GM23338 (cell line): ENCODE data around the gene OLA1. TPM values are rescaled to one million over a fixed set of nuclear protein-coding genes. Genes with fewer than 3 reads are reported as not detected.

ENCODE experiments used
- ATAC-seq: fragments of 200-7000 bp; cut with Tn5 transposase; 3 replicates; pipeline ENCODE4 v1.9.1; 2020
- DNase-seq: peaks from one replicate; pipeline ENCODE4 v3.0.0-alpha.2; 2015; ENCODE audit warnings: low spot score
- H2AFZ ChIP-seq: fragments of 200-600 bp; sonication (generic); 2 replicates; pipeline ENCODE4 v1.8.0; 2016; ENCODE audit warnings: antibody characterized with exemption, mild to moderate bottlenecking, moderate library complexity
- H3F3A ChIP-seq: fragments of 200-600 bp; sonication (generic); replicated peaks from 2 replicates; pipeline ENCODE4 v1.8.0; 2017; ENCODE audit warnings: antibody characterized with exemption, mixed run types, low read depth
- H3K27ac ChIP-seq: fragments of 200-600 bp; sonication (generic); 2 replicates; pipeline ENCODE4 v1.6.1; 2016; ENCODE audit warnings: low read depth
- H3K27me3 ChIP-seq: fragments of 200-600 bp; sonication (generic); 2 replicates; pipeline ENCODE4 v1.8.0; 2016; ENCODE audit warnings: mild to moderate bottlenecking, mixed run types, moderate library complexity; ENCODE audit not compliant: insufficient read depth
- H3K36me3 ChIP-seq: fragments of 200-600 bp; sonication (generic); 2 replicates; pipeline ENCODE4 v1.8.0; 2016; ENCODE audit warnings: mild to moderate bottlenecking; ENCODE audit not compliant: insufficient read depth
- H3K4me1 ChIP-seq: fragments of 200-600 bp; sonication (generic); 2 replicates; pipeline ENCODE4 v1.8.0; 2016; ENCODE audit warnings: mild to moderate bottlenecking, moderate library complexity; ENCODE audit not compliant: insufficient read depth
- H3K4me2 ChIP-seq: fragments of 200-600 bp; sonication (generic); 2 replicates; pipeline ENCODE4 v1.7.1; 2017; ENCODE audit warnings: mixed run types
- H3K4me3 ChIP-seq: fragments of 200-600 bp; sonication (generic); 2 replicates; pipeline ENCODE4 v1.6.1; 2016; ENCODE audit warnings: mixed run types
- H3K79me2 ChIP-seq: fragments of 200-600 bp; sonication (generic); replicated peaks from 2 replicates; pipeline ENCODE4 v1.8.0; 2017; ENCODE audit warnings: mild to moderate bottlenecking; ENCODE audit not compliant: insufficient read depth
- H3K9me2 ChIP-seq: fragments of 200-600 bp; sonication (generic); 2 replicates; pipeline ENCODE4 v1.8.0; 2017; ENCODE audit not compliant: insufficient read depth
- H4K20me1 ChIP-seq: fragments of 200-600 bp; sonication (generic); replicated peaks from 2 replicates; pipeline ENCODE4 v1.8.0; 2017; ENCODE audit warnings: mild to moderate bottlenecking; ENCODE audit not compliant: insufficient read depth
- H3K27ac Mint-ChIP-seq: 2 replicates; pipeline ENCODE4 v1.8.0; 2020; ENCODE audit warnings: inconsistent platforms, mild to moderate bottlenecking, moderate library complexity, mixed read lengths
- H3K27me3 Mint-ChIP-seq: 3 replicates; pipeline ENCODE4 v1.8.0; 2022; ENCODE audit warnings: low read depth, mild to moderate bottlenecking, moderate library complexity, mixed read lengths, inconsistent platforms; ENCODE audit not compliant: insufficient read depth, poor library complexity
- H3K36me3 Mint-ChIP-seq: 3 replicates; pipeline ENCODE4 v1.8.0; 2021; ENCODE audit warnings: low read depth, mild to moderate bottlenecking, inconsistent platforms, moderate library complexity, mixed read lengths
- H3K4me1 Mint-ChIP-seq: 3 replicates; pipeline ENCODE4 v1.8.0; 2020; ENCODE audit warnings: mild to moderate bottlenecking, inconsistent platforms, mixed read lengths
- H3K4me3 Mint-ChIP-seq: 3 replicates; pipeline ENCODE4 v1.8.0; 2021; ENCODE audit warnings: moderate library complexity, mild to moderate bottlenecking, inconsistent platforms, mixed read lengths
- H3K9me3 Mint-ChIP-seq: 3 replicates; pipeline ENCODE4 v1.8.0; 2020; ENCODE audit warnings: moderate library complexity, mild to moderate bottlenecking, inconsistent platforms, mixed read lengths
- CREB1 ChIP-seq: fragments of 250-450 bp; sonication (Bioruptor Pico); IDR thresholded peaks from 2 replicates; pipeline ENCODE4 v1.5.0; 2020; ENCODE audit warnings: low read depth, mild to moderate bottlenecking, moderate library complexity
- CTCF ChIP-seq, 2 experiments: fragments of 200-600 bp in 1 of 2; sonication (generic) in 1 of 2; conservative IDR thresholded peaks; 2 replicates each; pipeline versions ENCODE4 v1.5.1 to v1.6.1; 2016 to 2017; ENCODE audit warnings: antibody characterized with exemption in 2 of 2, low read depth in 2 of 2, mild to moderate bottlenecking in 2 of 2, moderate library complexity in 1 of 2
- ETS1 ChIP-seq: IDR thresholded peaks from 2 replicates; pipeline ENCODE4 v1.6.1; 2016; ENCODE audit warnings: antibody characterized with exemption
- EZH2 ChIP-seq: fragments of 200-600 bp; sonication (generic); IDR thresholded peaks from one replicate; pipeline ENCODE4 v1.8.0; 2017; ENCODE audit warnings: antibody characterized with exemption, mild to moderate bottlenecking, low read depth; ENCODE audit not compliant: unreplicated experiment
- EZH2phosphoT487 ChIP-seq: fragments of 200-600 bp; sonication (generic); IDR thresholded peaks from one replicate; pipeline ENCODE4 v1.8.1; 2018; ENCODE audit warnings: antibody characterized with exemption; ENCODE audit not compliant: unreplicated experiment
- JUNB ChIP-seq: IDR thresholded peaks from one replicate; pipeline ENCODE4 v1.6.1; 2016; ENCODE audit warnings: antibody characterized with exemption; ENCODE audit not compliant: unreplicated experiment
- NANOG ChIP-seq: IDR thresholded peaks from 2 replicates; pipeline ENCODE4 v1.6.1; 2016; ENCODE audit warnings: antibody characterized with exemption, borderline replicate concordance
- POLR2AphosphoS5 ChIP-seq: IDR thresholded peaks from 2 replicates; pipeline ENCODE4 v1.6.1; 2016; ENCODE audit warnings: antibody characterized with exemption, low read depth
- REST ChIP-seq: IDR thresholded peaks from one replicate; pipeline ENCODE4 v1.6.1; 2018; ENCODE audit warnings: antibody characterized with exemption; ENCODE audit not compliant: unreplicated experiment
- STAT1 ChIP-seq: IDR thresholded peaks from one replicate; pipeline ENCODE4 v1.6.1; 2016; ENCODE audit warnings: antibody characterized with exemption; ENCODE audit not compliant: unreplicated experiment
- ZNF114 ChIP-seq: fragments of 250-450 bp; sonication (Bioruptor Pico); IDR thresholded peaks from 2 replicates; pipeline ENCODE4 v1.5.0; 2020; ENCODE audit warnings: mild to moderate bottlenecking, moderate library complexity
- ZNF331 ChIP-seq: fragments of 250-450 bp; sonication (Bioruptor Pico); IDR thresholded peaks from 2 replicates; pipeline ENCODE4 v1.5.0; 2020; ENCODE audit warnings: low read depth, mild to moderate bottlenecking, moderate library complexity
- ZNF462 ChIP-seq: fragments of 250-450 bp; sonication (Bioruptor Pico); IDR thresholded peaks from 2 replicates; pipeline ENCODE4 v1.5.0; 2020; ENCODE audit warnings: mild to moderate bottlenecking, moderate library complexity
- polyA plus RNA-seq: library from polyadenylated mRNA; unstranded; fragments of >200 nt; fragmentation: Nextera tagmentation; extraction: Ambion mirVana; gene quantifications from 2 replicates; pipeline ENCODE4 v1.2.1, GENCODE V29; 2016
- total RNA-seq: library from RNA; depleted of rRNA; stranded (reverse); fragments of >200 nt; shearing (Covaris generic); gene quantifications from 2 replicates; pipeline ENCODE4 v1.2.3, GENCODE V29; 2014

Gene OLA1
- total and polyA plus RNA-seq, 2 experiments from 2014 or later: 104 to 242 TPM

- Histone ChIP-seq H3K4me2 (no peak overlapping the region), H3K4me1 (peaks cover 12% of the 10 kb centered on the region), H3K27me3 (no peaks in the 10 kb centered on the region), H3K4me3 (no peak overlapping the region), H4K20me1 (peaks cover 23% of the 10 kb centered on the region), H3K9me2 (no peaks in the 10 kb centered on the region), H3F3A (no peaks in the 10 kb centered on the region), H2AFZ (no peak overlapping the region), H3K79me2 (peaks cover 96% of the 10 kb centered on the region), H3K36me3 (no peaks in the 10 kb centered on the region; the same call in 1 of the 2 replicates), H3K27ac (no peak overlapping the region)
- no peak for DNase-seq
- H3K4me1 Mint-ChIP-seq: peaks cover 8% of the 10 kb centered on the region; the same call in 2 of the 3 replicates
- H3K27ac Mint-ChIP-seq: no peak overlapping the region
- peaks cover 8% of the 10 kb centered on the region; the same call in 2 of the 3 replicates for H3K36me3 Mint-ChIP-seq
- TF ChIP-seq NANOG: no peak
- no peak for TF ChIP-seq EZH2phosphoT487
- no peak for TF ChIP-seq ZNF114 (CRISPR knock-in tag)
- no peak for TF ChIP-seq ZNF331 (CRISPR knock-in tag)
- TF ChIP-seq CREB1 (CRISPR knock-in tag): no peak
- no peak for TF ChIP-seq STAT1
- no peak for TF ChIP-seq POLR2AphosphoS5
- no peak for TF ChIP-seq JUNB
- TF ChIP-seq ETS1: no peak
- TF ChIP-seq EZH2: no peak
- no peak for TF ChIP-seq REST
- TF ChIP-seq CTCF (conservative IDR thresholded peaks at IDR 0.05; ENCODE audit: low read depth in 2 of 2): no peak
- TF ChIP-seq ZNF462 (CRISPR knock-in tag): no peak
- no peak overlapping the region for H3K4me3 Mint-ChIP-seq
- ATAC-seq: no peak
- H3K9me3 Mint-ChIP-seq: no peaks in the 10 kb centered on the region
- H3K27me3 Mint-ChIP-seq: no peaks in the 10 kb centered on the region
These were observed 14.5 kb downstream of the OLA1 start for GRCh38 chr2:174233771-174234275.
